ENCODE results near the gene SMC1B.

DNA sequence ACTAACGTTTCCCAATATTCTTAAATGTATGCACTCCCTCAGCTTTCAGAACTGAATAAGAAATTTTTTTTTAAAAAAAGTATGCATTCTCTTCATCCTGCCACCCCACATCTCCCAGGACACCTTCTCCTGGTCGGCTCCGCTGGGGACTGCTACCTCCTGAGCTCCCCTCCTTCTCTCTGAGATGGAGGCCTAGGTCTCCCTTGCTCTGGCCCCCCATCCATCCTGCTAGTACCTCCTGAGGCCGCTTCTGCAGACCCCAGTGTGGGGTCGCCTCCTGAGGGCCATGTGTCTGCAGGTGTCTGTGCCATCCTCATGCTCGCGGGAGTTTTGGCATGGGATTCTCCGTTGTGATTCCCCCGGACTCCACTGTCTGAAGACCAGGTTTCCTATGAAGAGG is 75.9 kb downstream of the SMC1B start:
- TF ChIP-seq POLR2A (IDR thresholded peaks at IDR 0.05; ENCODE audit: low read length) (no peak), KDM1A (IDR thresholded peaks at IDR 0.05; ENCODE audit: low read depth) (no peak), ZC3H11A (IDR thresholded peaks at IDR 0.05) (no peak)
- TF ChIP-seq, protein P1, sequence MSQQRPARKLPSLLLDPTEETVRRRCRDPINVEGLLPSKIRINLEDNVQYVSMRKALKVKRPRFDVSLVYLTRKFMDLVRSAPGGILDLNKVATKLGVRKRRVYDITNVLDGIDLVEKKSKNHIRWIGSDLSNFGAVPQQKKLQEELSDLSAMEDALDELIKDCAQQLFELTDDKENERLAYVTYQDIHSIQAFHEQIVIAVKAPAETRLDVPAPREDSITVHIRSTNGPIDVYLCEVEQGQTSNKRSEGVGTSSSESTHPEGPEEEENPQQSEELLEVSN (IDR thresholded peaks at IDR 0.05; ENCODE audit: borderline replicate concordance, low read depth), result no peak

All from A549 (cell line).